ENCODE measurements around the gene ZNF41.

Gene ZNF41

GRCh38 chrX:47422444-47422843 lies 60.6 kb downstream of the ZNF41 start:
- H3K4me3 ChIP-seq, result no peak overlapping the region
- peaks cover 0 to 8% (median 0%) of the 10 kb centered on the region in 3 donors for H3K9me3 ChIP-seq
- TF ChIP-seq CTCF (IDR thresholded peaks at IDR 0.05), result no peak
- no peak for DNase-seq
- no peaks in the 10 kb centered on the region for H3K27me3 ChIP-seq
- intact Hi-C loops (cut with DNase I; ENCODE audit: low total_unique reads), result no loop called here
- no peak overlapping the region for H3K27ac ChIP-seq
- no peaks in the 10 kb centered on the region for H3K4me1 ChIP-seq
- no peaks in the 10 kb centered on the region for H3K36me3 ChIP-seq

- DNase-seq, result no peak
- intact Hi-C loops (cut with DNase I; ENCODE audit: low total_unique reads), result no loop called here
Measured at GRCh38 chrX:47420962-47421361, 62.1 kb downstream of the ZNF41 start.

GRCh38 chrX:47420265-47420664 lies 62.8 kb downstream of the ZNF41 start:
- no peak for DNase-seq
- Histone ChIP-seq H3K27ac (no peak overlapping the region), H3K4me1 (no peaks in the 10 kb centered on the region), H3K9me3 (peaks cover 0 to 14% (median 5%) of the 10 kb centered on the region in 3 donors), H3K27me3 (no peaks in the 10 kb centered on the region), H3K36me3 (no peaks in the 10 kb centered on the region), H3K4me3 (no peak overlapping the region)
- intact Hi-C loops (cut with DNase I; ENCODE audit: low total_unique reads), result no loop called here
- no peak for TF ChIP-seq CTCF (IDR thresholded peaks at IDR 0.05)

More at GRCh38 chrX:47420962-47421361, 62.1 kb downstream of the ZNF41 start:
- Histone ChIP-seq H3K27me3 (no peaks in the 10 kb centered on the region), H3K4me1 (no peaks in the 10 kb centered on the region), H3K27ac (no peak overlapping the region), H3K36me3 (no peaks in the 10 kb centered on the region), H3K4me3 (no peak overlapping the region), H3K9me3 (peaks cover 0 to 14% (median 2%) of the 10 kb centered on the region in 3 donors)
- TF ChIP-seq CTCF (IDR thresholded peaks at IDR 0.05), result no peak

- H3K36me3 ChIP-seq, result peaks cover 0 to 13% (median 0%) of the 10 kb centered on the region in 3 donors
- no peak for DNase-seq
- no peaks in the 10 kb centered on the region for H3K27me3 ChIP-seq
- no peak overlapping the region for H3K4me3 ChIP-seq
- peaks cover 0 to 54% (median 52%) of the 10 kb centered on the region in 3 donors for H3K9me3 ChIP-seq
- no peaks in the 10 kb centered on the region for H3K4me1 ChIP-seq
- no peak overlapping the region for H3K27ac ChIP-seq
- intact Hi-C loops (cut with DNase I; ENCODE audit: low total_unique reads), result no loop called here
- no peak for TF ChIP-seq CTCF (IDR thresholded peaks at IDR 0.05)
Measured at GRCh38 chrX:47413179-47413594, 69.8 kb downstream of the ZNF41 start.
